ENCODE results near the gene FOXK1.
"Not testable (repeated sequence)": the region's sequence is repeated elsewhere in the genome, so short reads cannot be mapped to it uniquely, and the experiment has no call there.

Gene FOXK1

GRCh38 chr7:4665661-4666060 is 16.4 kb upstream of the FOXK1 start:
- in situ Hi-C loops (cut with HindIII; ENCODE audit: low sequenced_read_pairs): no loop called here

GRCh38 chr7:4667776-4668509 is 14.2 kb upstream of the FOXK1 start:
- in situ Hi-C loops (cut with HindIII; ENCODE audit: low sequenced_read_pairs): no loop called here

- in situ Hi-C loops (cut with HindIII; ENCODE audit: low sequenced_read_pairs): no loop called here
Observed at GRCh38 chr7:4668510-4668847, 13.6 kb upstream of the FOXK1 start.

DNA sequence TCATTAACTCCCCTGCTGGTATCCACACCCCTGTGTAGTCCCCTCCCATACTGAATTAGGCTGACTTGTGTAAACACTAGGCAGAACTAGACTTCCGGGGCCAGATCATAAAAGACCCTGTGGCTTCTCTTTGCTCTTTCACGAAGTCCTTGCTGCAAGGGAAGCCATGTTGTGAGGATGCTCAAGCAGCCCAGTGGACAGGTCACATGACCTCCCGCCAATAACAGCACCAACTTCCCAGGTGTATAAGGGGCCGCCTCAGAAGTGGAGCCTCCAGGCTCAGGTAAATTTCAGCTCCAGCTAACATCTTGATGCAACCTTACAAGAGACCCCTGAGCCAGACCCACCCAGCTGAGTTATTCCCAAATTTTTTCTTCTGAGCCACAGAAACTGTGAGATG is 11.3 kb upstream of the FOXK1 start:
- in situ Hi-C loops (cut with HindIII; ENCODE audit: low sequenced_read_pairs): no loop called here

- in situ Hi-C loops (cut with HindIII; ENCODE audit: low sequenced_read_pairs): no loop called here
Observed at GRCh38 chr7:4675771-4676367, 6.2 kb upstream of the FOXK1 start.

DNA sequence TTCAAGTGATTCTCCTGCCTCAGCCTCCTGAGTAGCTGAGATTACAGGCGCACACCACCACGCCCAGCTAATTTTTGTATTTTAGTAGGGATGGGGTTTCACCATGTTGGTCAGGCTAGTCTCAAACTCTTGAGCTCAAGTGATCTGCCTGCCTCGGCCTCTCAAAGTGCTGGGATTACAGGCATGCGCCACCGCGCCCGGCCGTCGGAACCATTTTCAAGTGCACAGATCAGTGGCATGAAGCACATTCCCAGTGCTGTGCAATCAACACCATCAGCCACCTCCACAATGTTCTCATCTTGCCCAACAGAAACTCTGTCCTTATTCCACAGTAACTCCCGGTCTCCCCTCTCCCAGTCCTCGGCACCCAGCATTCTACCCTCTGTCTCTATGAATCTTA is 4.6 kb upstream of the FOXK1 start:
- in situ Hi-C loops (cut with HindIII; ENCODE audit: low sequenced_read_pairs): not testable (repeated sequence)

- in situ Hi-C loops (cut with HindIII; ENCODE audit: low sequenced_read_pairs): no loop called here
Observed at GRCh38 chr7:4681218-4681851, 760 bp upstream of the FOXK1 start.

DNA sequence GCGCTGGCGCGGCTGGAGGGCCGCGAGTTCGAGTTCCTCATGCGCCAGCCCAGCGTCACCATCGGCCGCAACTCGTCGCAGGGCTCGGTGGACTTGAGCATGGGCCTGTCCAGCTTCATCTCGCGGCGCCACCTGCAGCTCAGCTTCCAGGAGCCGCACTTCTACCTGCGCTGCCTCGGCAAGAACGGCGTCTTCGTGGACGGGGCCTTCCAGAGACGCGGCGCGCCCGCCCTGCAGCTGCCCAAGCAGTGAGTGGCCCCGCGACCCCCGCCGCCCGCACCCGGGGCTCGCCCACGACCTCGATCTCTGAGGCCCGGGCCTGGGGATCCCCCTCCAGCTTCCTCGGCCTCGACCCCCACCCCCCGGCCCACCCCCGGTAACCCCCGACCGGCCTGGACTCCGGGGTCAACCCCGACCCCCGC is 537 bp downstream of the FOXK1 start:
- in situ Hi-C loops (cut with HindIII; ENCODE audit: low sequenced_read_pairs): no loop called here

DNA sequence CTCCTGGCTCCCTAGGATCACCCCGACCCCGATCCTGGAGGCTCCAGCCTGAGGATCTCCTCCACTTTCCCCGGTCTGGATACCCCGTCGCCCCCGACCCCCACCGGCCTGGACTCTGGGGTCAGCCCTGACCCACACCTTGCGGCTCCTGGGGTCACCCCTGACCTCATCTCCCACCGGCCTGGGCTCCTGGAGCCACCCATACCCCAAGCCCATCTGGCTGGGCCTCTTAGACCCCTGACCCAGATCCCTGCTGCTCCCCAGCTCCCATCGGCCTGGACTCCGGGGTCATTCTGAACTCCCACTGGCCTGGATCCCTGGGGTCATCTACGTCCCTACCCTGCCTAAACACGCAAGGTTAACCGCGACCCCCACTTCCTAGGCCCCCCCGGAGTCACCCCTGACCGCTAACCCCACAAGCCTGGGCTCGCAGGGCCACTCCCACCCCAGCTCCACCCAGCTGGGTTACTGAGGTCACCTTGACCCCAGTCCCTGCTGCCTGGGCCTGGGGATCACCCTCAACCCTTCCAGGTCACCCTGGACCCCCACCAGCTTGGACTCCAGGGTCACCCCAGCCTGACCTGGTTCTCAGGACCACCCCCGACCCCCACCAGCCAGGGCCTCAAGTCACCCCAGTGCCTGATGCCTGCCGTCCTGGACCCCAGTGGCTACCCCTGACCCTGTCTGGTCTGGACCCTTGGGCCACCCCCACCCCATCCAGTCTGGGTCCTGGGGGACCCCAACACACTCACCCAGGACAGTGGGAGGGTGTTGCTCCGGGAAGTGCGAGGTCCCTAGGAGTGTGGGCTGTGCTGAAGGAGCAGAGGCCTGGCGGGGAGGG is 1.2 kb downstream of the FOXK1 start:
- in situ Hi-C loops (cut with HindIII; ENCODE audit: low sequenced_read_pairs): no loop called here

DNA sequence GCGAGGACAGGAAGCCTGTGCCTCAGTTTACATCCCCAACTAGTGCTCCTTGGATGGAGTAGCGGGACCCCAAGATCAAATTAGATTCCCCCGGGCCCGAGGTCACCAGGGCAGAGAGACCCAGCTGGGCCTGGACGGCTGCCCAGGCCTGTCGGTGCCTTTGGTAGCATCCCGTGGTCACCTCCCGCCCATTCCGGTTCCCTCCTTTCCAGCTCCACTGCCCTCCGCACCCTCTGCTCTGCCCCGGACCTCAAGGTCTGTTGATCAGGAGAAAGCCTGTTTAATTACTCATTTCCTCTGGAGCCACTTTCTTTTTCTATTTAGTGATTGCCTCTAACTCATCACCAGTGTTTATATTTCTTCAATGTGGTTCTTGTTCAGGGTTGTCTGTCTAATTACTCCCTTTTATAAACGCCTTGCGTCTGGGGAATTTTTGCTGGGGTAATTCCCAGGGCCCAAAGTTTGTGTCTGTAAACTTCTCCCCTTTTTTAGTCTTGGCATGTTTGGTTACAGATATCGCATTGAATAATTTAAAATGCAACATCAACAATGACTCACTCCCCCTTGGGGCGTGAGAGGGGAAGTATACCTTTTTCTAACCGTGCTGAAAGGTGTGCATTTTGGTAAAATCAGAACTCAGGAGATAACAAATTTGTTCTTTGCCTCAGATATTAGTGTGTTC is 1.9 kb downstream of the FOXK1 start:
- in situ Hi-C loops (cut with HindIII; ENCODE audit: low sequenced_read_pairs): no loop called here

- in situ Hi-C loops (cut with HindIII; ENCODE audit: low sequenced_read_pairs): no loop called here
Observed at GRCh38 chr7:4684846-4685245, 2.8 kb downstream of the FOXK1 start.

DNA sequence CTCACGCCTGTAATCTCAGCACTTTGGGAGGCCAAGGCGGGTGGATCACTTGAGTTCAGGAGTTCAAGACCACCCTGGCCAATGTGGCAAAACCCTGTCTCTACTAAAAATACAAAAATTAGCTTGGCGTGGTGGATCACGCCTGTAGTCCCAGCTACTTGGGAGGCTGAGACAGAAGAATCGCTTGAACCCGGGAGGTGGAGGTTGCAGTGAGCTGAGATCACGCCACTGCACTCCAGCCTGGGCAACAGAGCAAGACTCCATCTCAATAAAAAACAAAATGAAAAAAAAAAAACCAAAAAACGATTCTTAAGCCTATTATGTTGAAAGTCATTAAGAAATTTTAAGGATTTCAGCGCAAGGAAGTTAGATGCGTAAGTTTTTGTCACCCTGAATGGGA is 3.6 kb downstream of the FOXK1 start:
- in situ Hi-C loops (cut with HindIII; ENCODE audit: low sequenced_read_pairs): not testable (repeated sequence)

GRCh38 chr7:4687956-4688355 is 5.9 kb downstream of the FOXK1 start:
- in situ Hi-C loops (cut with HindIII; ENCODE audit: low sequenced_read_pairs): no loop called here

- in situ Hi-C loops (cut with HindIII; ENCODE audit: low sequenced_read_pairs): no loop called here
Observed at GRCh38 chr7:4689151-4689550, 7.1 kb downstream of the FOXK1 start.

- in situ Hi-C loops (cut with HindIII; ENCODE audit: low sequenced_read_pairs): no loop called here
Observed at GRCh38 chr7:4689668-4690067, 7.6 kb downstream of the FOXK1 start.

- in situ Hi-C loops (cut with HindIII; ENCODE audit: low sequenced_read_pairs): no loop called here
Observed at GRCh38 chr7:4690953-4691856, 9.1 kb downstream of the FOXK1 start.

- in situ Hi-C loops (cut with HindIII; ENCODE audit: low sequenced_read_pairs): no loop called here
Observed at GRCh38 chr7:4692055-4692454, 10.0 kb downstream of the FOXK1 start.

DNA sequence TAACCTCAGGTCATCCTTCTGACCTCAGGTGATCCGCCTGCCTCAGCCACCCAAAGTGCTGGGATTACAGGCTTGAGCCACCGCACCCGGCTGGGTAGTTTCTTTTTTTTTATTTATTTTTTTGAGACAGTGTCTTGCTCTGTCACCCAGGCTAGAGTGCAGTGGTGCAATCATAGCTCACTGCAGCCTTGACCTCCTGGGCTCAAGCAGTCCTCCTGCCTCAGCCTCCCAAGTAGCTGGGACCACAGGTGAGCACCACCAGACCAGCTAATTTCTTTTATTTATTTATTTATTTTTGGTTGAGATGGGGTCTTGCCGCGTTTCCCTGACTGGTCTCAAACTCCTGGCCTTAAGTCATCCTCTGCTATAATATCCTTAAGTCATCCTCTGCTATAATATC is 10.5 kb downstream of the FOXK1 start:
- in situ Hi-C loops (cut with HindIII; ENCODE audit: low sequenced_read_pairs): not testable (repeated sequence)

DNA sequence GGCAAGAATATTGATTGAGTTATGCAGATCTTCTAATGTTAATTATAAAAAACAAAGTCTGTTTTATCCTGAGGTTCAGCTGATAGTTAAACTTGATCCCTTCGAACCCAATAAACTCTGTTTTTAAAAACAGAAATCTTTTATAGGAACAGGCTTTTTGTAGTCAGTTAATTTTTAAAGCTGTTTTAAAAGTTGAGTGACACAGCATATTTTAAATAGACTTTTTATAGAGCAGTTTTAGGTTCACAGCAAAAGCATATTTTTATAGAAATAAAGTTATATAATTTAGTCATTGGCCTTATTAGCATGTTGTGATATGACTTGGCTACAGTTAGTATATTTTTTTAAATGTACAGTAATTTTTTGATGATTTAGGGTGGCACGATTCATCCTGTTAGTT is 11.1 kb downstream of the FOXK1 start:
- in situ Hi-C loops (cut with HindIII; ENCODE audit: low sequenced_read_pairs): no loop called here

DNA sequence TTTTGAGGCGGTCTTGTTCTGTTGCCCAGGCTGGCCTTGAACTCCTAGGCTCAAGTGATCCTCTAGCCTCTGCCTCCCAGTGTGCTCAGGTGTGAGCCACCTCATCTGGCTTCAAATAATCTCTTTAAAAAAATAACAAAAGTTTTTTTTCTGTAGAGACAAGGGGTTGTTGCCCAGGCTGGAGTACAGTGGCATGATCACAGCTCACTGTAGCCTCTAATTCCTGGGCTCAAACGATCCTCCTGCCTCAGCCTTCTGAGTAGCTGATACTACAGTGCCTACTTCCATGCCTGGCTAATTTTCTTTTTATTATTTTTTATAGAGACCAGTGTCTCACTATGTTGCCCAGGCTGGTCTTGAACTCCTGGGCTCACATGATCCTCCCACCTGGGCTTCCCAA is 11.7 kb downstream of the FOXK1 start:
- in situ Hi-C loops (cut with HindIII; ENCODE audit: low sequenced_read_pairs): no loop called here
